Sigmoid colon (tissue), 7 donors: Measurements from ENCODE around the gene TSC22D1. TPM values are rescaled to one million over a fixed set of nuclear protein-coding genes. Genes with fewer than 3 reads are reported as not detected.

Experiments used
- DNase-seq: peaks from one replicate; pipeline ENCODE4 v3.0.0-alpha.2; 2019
- H3K27ac ChIP-seq, 4 donors: fragments of 200-600 bp; sonication (generic); one replicate each; pipeline ENCODE4 v1.5.1; 2016 to 2019; ENCODE audit warnings: mild to moderate bottlenecking in 1 of 4
- H3K27me3 ChIP-seq, 3 donors: fragments of 200-600 bp; sonication (generic); one replicate each; pipeline ENCODE4 v1.5.1; 2019; ENCODE audit warnings: mild to moderate bottlenecking in 1 of 3
- H3K36me3 ChIP-seq, 4 donors: fragments of 200-600 bp; sonication (generic); one replicate each; pipeline ENCODE4 v1.5.1; 2016 to 2019
- H3K4me1 ChIP-seq, 4 donors: fragments of 200-600 bp; sonication (generic); one replicate each; pipeline ENCODE4 v1.5.1; 2017 to 2019
- H3K4me3 ChIP-seq, 4 donors: fragments of 200-600 bp; sonication (generic); one replicate each; pipeline ENCODE4 v1.5.1; 2017 to 2019; ENCODE audit warnings: mild to moderate bottlenecking in 2 of 4, moderate library complexity in 1 of 4
- H3K9me3 ChIP-seq, 4 donors: fragments of 200-600 bp in 3 of 4; sonication (generic) in 3 of 4; one replicate each; pipeline versions ENCODE4 v1.5.1 to v1.6.1; 2013 to 2019
- EP300 ChIP-seq, 4 donors: sonication (generic); formaldehyde crosslinking; IDR thresholded peaks; one replicate each; pipeline ENCODE4 v1.6.1; 2017; ENCODE audit warnings: antibody characterized with exemption in 4 of 4
- POLR2A ChIP-seq, 2 donors: fragments of 450-650 bp; IDR thresholded peaks; one replicate each; pipeline ENCODE4 v1.6.1; 2016; ENCODE audit warnings: antibody characterized with exemption in 2 of 2, mild to moderate bottlenecking in 2 of 2, moderate library complexity in 2 of 2
- POLR2AphosphoS5 ChIP-seq, 4 donors: sonication (generic); formaldehyde crosslinking; IDR thresholded peaks; one replicate each; pipeline ENCODE4 v1.6.1; 2017; ENCODE audit warnings: antibody characterized with exemption in 4 of 4
- WGBS, 2 donors: extraction: QIAGEN DNeasy Blood & Tissue Kit; methylation state at CpG; one replicate each; pipeline ENCODE4 v1.1.7; 2013; 5-methylcytosine and 5-hydroxymethylcytosine counted together
- intact Hi-C: fragments of 100-400 bp; cut with DNase I; formaldehyde crosslinking; loops from one replicate; pipeline ENCODE4 v1.15.1; 2023
- polyA plus RNA-seq, 3 donors: library from polyadenylated mRNA; stranded (reverse); fragments of 200-250 nt; gene quantifications; one replicate each; pipeline ENCODE4 v1.2.3, GENCODE V29; 2013
- total RNA-seq, 4 donors: library from RNA; depleted of rRNA; stranded (reverse); fragments of >200 nt; gene quantifications; one replicate each; pipeline ENCODE4 v1.1.0, GENCODE V29; 2016
- TF ChIP-seq, protein P1 (sequence below), 4 experiments: fragments of 450-650 bp in 3 of 4; fragments of 200-600 bp in 1 of 4; IDR thresholded peaks; one replicate each; pipeline ENCODE4 v1.5.1; 2016 to 2019; ENCODE audit warnings: antibody characterized with exemption in 4 of 4, mild to moderate bottlenecking in 3 of 4, moderate library complexity in 2 of 4
- donor health status: healthy with polysubstance abuse.
- donor health status: Bipolar disorder and iron deficiency.
- donor health status: healthy.

TSC22D1 gene
- total and polyA plus RNA-seq, 7 donors = 121 to 225 (median 176) TPM

DNA sequence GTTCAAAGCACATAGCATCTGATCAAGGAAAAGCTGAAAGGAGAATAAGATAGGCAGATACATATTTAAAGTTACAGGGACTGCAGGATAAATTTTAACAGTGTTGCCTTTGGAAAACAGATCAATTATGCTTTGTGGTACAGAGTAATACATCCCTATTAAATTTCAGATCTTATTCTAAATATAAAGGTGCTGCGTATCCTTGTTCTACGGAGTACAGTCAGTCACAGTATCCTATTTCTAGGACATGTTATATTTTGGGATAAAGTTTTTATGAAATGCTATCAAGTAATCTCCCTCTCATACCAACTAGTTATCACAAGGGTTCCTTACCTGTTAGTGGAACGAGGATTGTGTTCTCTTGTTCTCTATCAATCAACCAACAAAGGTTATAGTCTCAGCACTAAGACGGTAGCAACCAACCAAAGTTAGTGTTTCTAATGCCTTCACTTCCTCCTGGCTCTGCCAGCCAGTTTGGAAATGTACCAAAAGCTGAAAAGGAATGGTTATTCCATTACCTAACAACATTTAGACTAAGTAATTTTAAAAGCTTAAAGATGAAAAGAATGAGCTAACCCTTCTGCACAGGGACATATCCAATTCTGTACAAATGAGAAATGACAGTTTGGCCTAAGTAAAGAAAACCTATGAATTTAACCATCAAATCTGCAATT lies 35.2 kb downstream of the TSC22D1 start:
- TF ChIP-seq EP300 (IDR thresholded peaks at IDR 0.05) (no peak), POLR2AphosphoS5 (IDR thresholded peaks at IDR 0.05) (no peak), POLR2A (IDR thresholded peaks at IDR 0.05) (no peak)
- TF ChIP-seq, protein P1, sequence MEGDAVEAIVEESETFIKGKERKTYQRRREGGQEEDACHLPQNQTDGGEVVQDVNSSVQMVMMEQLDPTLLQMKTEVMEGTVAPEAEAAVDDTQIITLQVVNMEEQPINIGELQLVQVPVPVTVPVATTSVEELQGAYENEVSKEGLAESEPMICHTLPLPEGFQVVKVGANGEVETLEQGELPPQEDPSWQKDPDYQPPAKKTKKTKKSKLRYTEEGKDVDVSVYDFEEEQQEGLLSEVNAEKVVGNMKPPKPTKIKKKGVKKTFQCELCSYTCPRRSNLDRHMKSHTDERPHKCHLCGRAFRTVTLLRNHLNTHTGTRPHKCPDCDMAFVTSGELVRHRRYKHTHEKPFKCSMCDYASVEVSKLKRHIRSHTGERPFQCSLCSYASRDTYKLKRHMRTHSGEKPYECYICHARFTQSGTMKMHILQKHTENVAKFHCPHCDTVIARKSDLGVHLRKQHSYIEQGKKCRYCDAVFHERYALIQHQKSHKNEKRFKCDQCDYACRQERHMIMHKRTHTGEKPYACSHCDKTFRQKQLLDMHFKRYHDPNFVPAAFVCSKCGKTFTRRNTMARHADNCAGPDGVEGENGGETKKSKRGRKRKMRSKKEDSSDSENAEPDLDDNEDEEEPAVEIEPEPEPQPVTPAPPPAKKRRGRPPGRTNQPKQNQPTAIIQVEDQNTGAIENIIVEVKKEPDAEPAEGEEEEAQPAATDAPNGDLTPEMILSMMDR (IDR thresholded peaks at IDR 0.05) = no peak
- 63 to 89% methylated on average over 4 of the region's 4 CpGs for WGBS, 2 donors
- Histone ChIP-seq H3K27me3 (no peaks in the 10 kb centered on the region), H3K36me3 (peaks cover 0 to 5% (median 0%) of the 10 kb centered on the region in 4 donors), H3K9me3 (no peaks in the 10 kb centered on the region), H3K27ac (no peak overlapping the region), H3K4me3 (no peak overlapping the region), H3K4me1 (no peaks in the 10 kb centered on the region)
- intact Hi-C loops = no loop called here
- DNase-seq = no peak

DNA sequence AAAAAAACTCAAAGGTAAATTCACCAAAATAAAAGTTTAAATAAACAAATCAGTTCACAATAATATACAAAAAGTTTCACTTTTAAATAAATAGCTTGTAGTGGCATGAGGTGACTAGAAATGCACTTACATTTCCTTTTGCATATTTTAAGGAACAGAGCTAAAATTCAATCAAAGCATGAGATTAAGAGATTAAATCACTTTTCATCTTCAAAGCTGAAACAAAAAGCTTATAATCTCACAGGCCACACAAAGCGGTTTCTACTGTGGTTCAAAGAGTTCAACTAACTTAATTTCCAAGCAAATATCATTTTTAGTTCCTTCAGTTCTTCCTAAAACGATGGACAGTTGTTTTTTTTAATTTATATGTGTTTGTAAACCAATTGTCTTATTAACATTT lies 38.9 kb downstream of the TSC22D1 start:
- Histone ChIP-seq H3K27ac (no peak overlapping the region), H3K27me3 (no peaks in the 10 kb centered on the region), H3K36me3 (peaks cover 0 to 5% (median 0%) of the 10 kb centered on the region in 4 donors), H3K9me3 (no peaks in the 10 kb centered on the region), H3K4me1 (no peaks in the 10 kb centered on the region), H3K4me3 (no peak overlapping the region)
- intact Hi-C loops = no loop called here
- 62 to 68% methylated on average over 2 of the region's 2 CpGs for WGBS, 2 donors
- TF ChIP-seq EP300 (IDR thresholded peaks at IDR 0.05) = no peak
- TF ChIP-seq POLR2AphosphoS5 (IDR thresholded peaks at IDR 0.05) = no peak
- TF ChIP-seq POLR2A (IDR thresholded peaks at IDR 0.05) = no peak
- TF ChIP-seq, protein P1 (IDR thresholded peaks at IDR 0.05) = no peak
- no peak for DNase-seq

- H3K27me3 ChIP-seq = no peaks in the 10 kb centered on the region
- peak overlapping the region; percentile 32 to 50 (median 36) for H3K27ac ChIP-seq
- no peak for DNase-seq
- WGBS, 2 donors = 62 to 67% methylated on average over 4 of the region's 4 CpGs
- H3K4me3 ChIP-seq = no peak overlapping the region
- TF ChIP-seq, protein P1 (IDR thresholded peaks at IDR 0.05) = no peak
- TF ChIP-seq POLR2AphosphoS5 (IDR thresholded peaks at IDR 0.05) (no peak), POLR2A (IDR thresholded peaks at IDR 0.05) (no peak), EP300 (IDR thresholded peaks at IDR 0.05) (no peak)
- no peaks in the 10 kb centered on the region for H3K9me3 ChIP-seq
- H3K36me3 ChIP-seq = no peaks in the 10 kb centered on the region
- peaks cover 0 to 18% (median 11%) of the 10 kb centered on the region in 4 donors for H3K4me1 ChIP-seq
- intact Hi-C loops = no loop called here
Measured at GRCh38 chr13:44523146-44524015, 52.7 kb downstream of the TSC22D1 start.

DNA sequence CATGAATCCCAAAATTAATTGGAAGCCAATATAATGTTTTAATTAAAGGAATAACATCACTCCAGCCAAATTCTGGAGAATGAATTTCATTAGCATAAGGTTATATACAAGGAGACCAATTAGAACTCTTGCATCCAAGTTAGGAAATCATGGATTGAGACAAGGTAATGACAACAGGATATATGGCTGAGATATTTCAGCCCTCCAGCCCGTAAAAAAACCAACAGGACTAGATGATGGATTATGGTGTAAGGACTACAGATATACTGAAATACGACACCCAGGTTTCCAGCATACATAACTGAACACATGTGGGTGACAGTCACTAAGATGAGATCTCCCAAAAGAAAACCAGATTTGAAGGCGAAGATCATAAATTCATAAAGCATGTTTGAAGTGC lies 56.5 kb downstream of the TSC22D1 start:
- intact Hi-C loops = no loop called here
- 87 to 91% methylated on average over 3 of the region's 3 CpGs for WGBS, 2 donors
- H3K4me3 ChIP-seq = no peak overlapping the region

More for the DNA sequence above, 56.5 kb downstream of the TSC22D1 start:
- no peak overlapping the region for H3K27ac ChIP-seq
- H3K9me3 ChIP-seq = no peaks in the 10 kb centered on the region
- H3K36me3 ChIP-seq = no peaks in the 10 kb centered on the region
- H3K27me3 ChIP-seq = no peaks in the 10 kb centered on the region
- peaks cover 0 to 18% (median 11%) of the 10 kb centered on the region in 4 donors for H3K4me1 ChIP-seq
- no peak for DNase-seq
- no peak for TF ChIP-seq POLR2A (IDR thresholded peaks at IDR 0.05)
- no peak for TF ChIP-seq POLR2AphosphoS5 (IDR thresholded peaks at IDR 0.05)
- TF ChIP-seq, protein P1 (IDR thresholded peaks at IDR 0.05) = no peak
- TF ChIP-seq EP300 (IDR thresholded peaks at IDR 0.05) = no peak
